Keratinocyte (primary cell): ENCODE measurements around the gene TRAPPC14. TPM values are rescaled to one million over a fixed set of nuclear protein-coding genes. Genes with fewer than 3 reads are reported as not detected.

ENCODE experiments used
- DNase-seq: peaks from one replicate; pipeline ENCODE4 v3.0.0-alpha.2; 2011; ENCODE audit warnings: low read depth, missing footprints, low spot score
- FAIRE-seq: peaks from 2 replicates; lab custom pipeline; 2011; peaks lifted over from hg19 to GRCh38; lab: Jason Lieb, UNC
- H2AFZ ChIP-seq: 2 replicates; pipeline ENCODE4 v1.6.0; 2012; ENCODE audit warnings: low read length, control low read depth, inconsistent platforms; ENCODE audit not compliant: control insufficient read depth
- H3K27ac ChIP-seq: 2 replicates; pipeline ENCODE4 v1.5.1; 2011; ENCODE audit warnings: low read length; ENCODE audit not compliant: control insufficient read depth, insufficient read depth
- H3K27me3 ChIP-seq: 3 replicates; pipeline ENCODE4 v1.6.0; 2011; ENCODE audit warnings: low read length; ENCODE audit not compliant: control insufficient read depth, insufficient read depth; ENCODE audit errors: extremely low read depth
- H3K36me3 ChIP-seq, 2 experiments: 2 replicates in 1 of 2; 3 replicates in 1 of 2; pipeline ENCODE4 v1.5.1; 2011; ENCODE audit warnings: low read length in 2 of 2, mild to moderate bottlenecking in 1 of 2; ENCODE audit not compliant: control insufficient read depth in 2 of 2, insufficient read depth in 2 of 2; ENCODE audit errors: extremely low read depth in 1 of 2
- H3K4me1 ChIP-seq: 3 replicates; pipeline ENCODE4 v1.5.1; 2011; ENCODE audit warnings: low read length; ENCODE audit not compliant: control insufficient read depth, insufficient read depth; ENCODE audit errors: extremely low read depth
- H3K4me2 ChIP-seq: 3 replicates; pipeline ENCODE4 v1.6.0; 2011; ENCODE audit warnings: low read depth, low read length; ENCODE audit not compliant: control insufficient read depth, insufficient read depth; ENCODE audit errors: extremely low read depth
- H3K4me3 ChIP-seq, 3 experiments: fragments of 200-600 bp in 1 of 3; sonication (generic) in 1 of 3; 2 replicates in 2 of 3; 3 replicates in 1 of 3; pipeline ENCODE4 v1.5.1; 2011 to 2016; ENCODE audit warnings: low read length in 3 of 3, mild to moderate bottlenecking in 3 of 3, control low read depth in 2 of 3, inconsistent platforms in 1 of 3, low read depth in 1 of 3, mixed read lengths in 1 of 3, mixed run types in 1 of 3, moderate library complexity in 1 of 3; ENCODE audit not compliant: control insufficient read depth in 2 of 3, insufficient read depth in 2 of 3; ENCODE audit errors: extremely low read depth in 1 of 3
- H3K79me2 ChIP-seq: 2 replicates; pipeline ENCODE4 v1.6.0; 2012; ENCODE audit warnings: low read length; ENCODE audit not compliant: control insufficient read depth, insufficient read depth
- H3K9ac ChIP-seq: 3 replicates; pipeline ENCODE4 v1.6.0; 2011; ENCODE audit warnings: low read length; ENCODE audit not compliant: control insufficient read depth, insufficient read depth; ENCODE audit errors: extremely low read depth
- H3K9me1 ChIP-seq: 3 replicates; pipeline ENCODE4 v1.6.0; 2011; ENCODE audit warnings: low read length; ENCODE audit not compliant: control insufficient read depth, insufficient read depth; ENCODE audit errors: extremely low read depth
- H3K9me3 ChIP-seq: 2 replicates; pipeline ENCODE4 v1.5.1; 2012; ENCODE audit warnings: low read depth, low read length; ENCODE audit not compliant: control insufficient read depth
- H4K20me1 ChIP-seq: 3 replicates; pipeline ENCODE4 v1.6.0; 2011; ENCODE audit warnings: low read length; ENCODE audit not compliant: control insufficient read depth, insufficient read depth; ENCODE audit errors: extremely low read depth
- EZH2 ChIP-seq: IDR thresholded peaks from one replicate; pipeline ENCODE4 v1.6.1; 2012; ENCODE audit warnings: inconsistent platforms, mild to moderate bottlenecking, low read length, moderate library complexity
- dilution Hi-C: fragments of 300-500 bp; cut with MboI; formaldehyde crosslinking; loops from one replicate; pipeline ENCODE4 v1.7.0; 2020; ENCODE audit warnings: low sequenced_read_pairs; ENCODE audit not compliant: extremely low pct_ligation_motif_present
- polyA plus RNA-seq, 5 experiments: library from polyadenylated mRNA; depleted of rRNA in 3 of 5; stranded (reverse) in 3 of 5; stranded (forward) in 1 of 5; unstranded in 1 of 5; fragments of >200 nt; gene quantifications; 1 replicate in 1 of 5; 2 replicates in 3 of 5; 3 replicates in 1 of 5; pipeline versions ENCODE4 v1.2.1 to v1.2.3, GENCODE V29; 2011 to 2012; ENCODE audit warnings: missing spikeins in 2 of 5, low read depth in 1 of 5, low replicate concordance in 1 of 5
- TF ChIP-seq, protein P1 (sequence below), 3 experiments: IDR thresholded peaks in 1 of 3; conservative IDR thresholded peaks in 1 of 3; optimal IDR thresholded peaks in 1 of 3; 2 replicates in 2 of 3; 3 replicates in 1 of 3; pipeline versions ENCODE3 to v1.5.1; 2011; ENCODE audit warnings: low read length in 3 of 3, mild to moderate bottlenecking in 3 of 3, moderate library complexity in 2 of 3, control low read depth in 1 of 3, inconsistent platforms in 1 of 3; ENCODE audit not compliant: insufficient read depth in 2 of 3; ENCODE audit errors: extremely low read depth in 1 of 3

Gene TRAPPC14
- polyA plus RNA-seq, 1 donor (not counting 4 experiments of a cell fraction or from before 2014, with no cell fraction given): 4.7 TPM

DNA sequence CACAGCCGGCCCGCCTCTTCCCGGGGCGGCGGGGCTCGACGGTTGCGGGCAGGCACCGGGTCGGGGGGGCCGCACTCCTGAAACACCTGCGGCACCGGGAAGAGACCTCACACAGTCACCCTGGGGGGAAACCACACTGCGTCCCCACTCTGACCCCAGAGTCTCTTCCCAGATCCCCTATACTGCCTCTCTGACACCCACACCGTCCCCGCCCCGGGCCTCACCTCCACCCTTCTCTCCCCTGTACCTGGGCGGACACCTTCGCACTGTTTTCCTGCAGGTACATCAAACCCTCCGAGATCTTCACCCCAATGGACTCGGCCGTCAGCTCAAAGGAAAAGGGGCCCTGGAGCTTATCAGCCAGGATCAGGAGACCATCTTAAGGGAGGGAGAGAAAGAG, 13.3 kb upstream of the TRAPPC14 start:
- no peaks in the 10 kb centered on the region for H3K79me2 ChIP-seq
- H2AFZ ChIP-seq: peak overlapping the region; percentile 26
- H3K9ac ChIP-seq: no peak overlapping the region
- dilution Hi-C loops: no loop called here
- FAIRE-seq (no peak), DNase-seq (no peak)
- no peaks in the 10 kb centered on the region for H3K9me3 ChIP-seq
- TF ChIP-seq EZH2: no peak
- TF ChIP-seq, protein P1, sequence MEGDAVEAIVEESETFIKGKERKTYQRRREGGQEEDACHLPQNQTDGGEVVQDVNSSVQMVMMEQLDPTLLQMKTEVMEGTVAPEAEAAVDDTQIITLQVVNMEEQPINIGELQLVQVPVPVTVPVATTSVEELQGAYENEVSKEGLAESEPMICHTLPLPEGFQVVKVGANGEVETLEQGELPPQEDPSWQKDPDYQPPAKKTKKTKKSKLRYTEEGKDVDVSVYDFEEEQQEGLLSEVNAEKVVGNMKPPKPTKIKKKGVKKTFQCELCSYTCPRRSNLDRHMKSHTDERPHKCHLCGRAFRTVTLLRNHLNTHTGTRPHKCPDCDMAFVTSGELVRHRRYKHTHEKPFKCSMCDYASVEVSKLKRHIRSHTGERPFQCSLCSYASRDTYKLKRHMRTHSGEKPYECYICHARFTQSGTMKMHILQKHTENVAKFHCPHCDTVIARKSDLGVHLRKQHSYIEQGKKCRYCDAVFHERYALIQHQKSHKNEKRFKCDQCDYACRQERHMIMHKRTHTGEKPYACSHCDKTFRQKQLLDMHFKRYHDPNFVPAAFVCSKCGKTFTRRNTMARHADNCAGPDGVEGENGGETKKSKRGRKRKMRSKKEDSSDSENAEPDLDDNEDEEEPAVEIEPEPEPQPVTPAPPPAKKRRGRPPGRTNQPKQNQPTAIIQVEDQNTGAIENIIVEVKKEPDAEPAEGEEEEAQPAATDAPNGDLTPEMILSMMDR (optimal IDR thresholded peaks at IDR 0.05 in 1 of 3, IDR thresholded peaks at IDR 0.05 in 1 of 3, conservative IDR thresholded peaks at IDR 0.05 in 1 of 3; ENCODE audit: extremely low read depth in 1 of 3, insufficient read depth in 2 of 3, low read length in 3 of 3): no peak
- H3K4me1 ChIP-seq: peaks cover 15% of the 10 kb centered on the region
- H3K27me3 ChIP-seq: peaks cover 14% of the 10 kb centered on the region
- H3K4me2 ChIP-seq: peak overlapping the region; percentile 45
- H3K4me3 ChIP-seq: peak overlapping the region in 1 of 3 experiments; percentile 35
- H4K20me1 ChIP-seq: no peaks in the 10 kb centered on the region
- H3K27ac ChIP-seq: no peak overlapping the region
- H3K36me3 ChIP-seq: no peaks in the 10 kb centered on the region
- no peaks in the 10 kb centered on the region for H3K9me1 ChIP-seq

DNA sequence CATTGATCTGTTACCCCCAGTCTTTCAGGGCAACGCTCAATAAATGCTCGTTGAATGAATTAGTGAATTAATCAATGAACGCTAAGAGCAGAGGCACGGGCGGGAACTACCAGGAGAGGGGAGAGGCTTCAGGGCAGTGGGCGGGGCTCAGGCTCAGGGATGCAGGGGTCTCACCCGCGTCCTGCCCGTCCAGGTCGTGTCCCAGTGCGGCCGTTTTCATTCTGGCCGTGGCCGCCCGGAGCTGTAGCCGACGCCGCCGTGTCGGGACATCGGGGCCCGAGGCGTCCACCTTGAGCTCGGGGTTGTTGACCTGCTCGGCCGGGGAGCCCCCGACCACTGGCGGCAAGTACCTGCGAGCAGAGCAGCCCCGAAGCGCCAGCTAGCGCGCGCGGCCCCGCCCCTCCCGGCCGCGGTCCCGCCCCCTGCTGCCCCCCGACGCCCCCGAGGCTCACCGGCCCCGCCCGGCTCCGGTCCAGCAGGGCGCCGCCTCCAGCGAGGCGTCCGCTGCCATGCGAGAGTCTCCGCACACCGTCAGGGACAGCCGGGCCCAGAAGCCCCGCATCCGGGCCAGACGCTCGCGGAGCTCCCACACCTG, 12.7 kb upstream of the TRAPPC14 start:
- peak overlapping the region; percentile 42 for H3K4me2 ChIP-seq
- dilution Hi-C loops: no loop called here

More for the DNA sequence above, 12.7 kb upstream of the TRAPPC14 start:
- H3K27me3 ChIP-seq: peaks cover 14% of the 10 kb centered on the region
- H3K36me3 ChIP-seq: no peaks in the 10 kb centered on the region
- FAIRE-seq (no peak), DNase-seq (no peak)
- H3K9me1 ChIP-seq: no peaks in the 10 kb centered on the region
- peak overlapping the region; percentile 6 for H2AFZ ChIP-seq
- no peak overlapping the region for H3K9ac ChIP-seq
- H4K20me1 ChIP-seq: no peaks in the 10 kb centered on the region
- TF ChIP-seq, protein P1 (optimal IDR thresholded peaks at IDR 0.05 in 1 of 3, IDR thresholded peaks at IDR 0.05 in 1 of 3, conservative IDR thresholded peaks at IDR 0.05 in 1 of 3; ENCODE audit: extremely low read depth in 1 of 3, insufficient read depth in 2 of 3, low read length in 3 of 3): no peak
- TF ChIP-seq EZH2: no peak
- peaks cover 15% of the 10 kb centered on the region for H3K4me1 ChIP-seq
- no peak overlapping the region for H3K27ac ChIP-seq
- H3K9me3 ChIP-seq: no peaks in the 10 kb centered on the region
- no peaks in the 10 kb centered on the region for H3K79me2 ChIP-seq
- H3K4me3 ChIP-seq: peak overlapping the region; percentile 19 to 39 (median 35)
